NT2/D1 (cell line): ENCODE results near the gene SPOPL.

Experiments
- YY1 ChIP-seq: IDR thresholded peaks from 2 replicates; pipeline ENCODE4 v1.6.1; 2011; ENCODE audit not compliant: insufficient read length, insufficient read depth
- ZNF274 ChIP-seq: IDR thresholded peaks from 2 replicates; pipeline ENCODE4 v1.6.1; 2011; ENCODE audit warnings: mild to moderate bottlenecking, low read depth, low read length

DNA sequence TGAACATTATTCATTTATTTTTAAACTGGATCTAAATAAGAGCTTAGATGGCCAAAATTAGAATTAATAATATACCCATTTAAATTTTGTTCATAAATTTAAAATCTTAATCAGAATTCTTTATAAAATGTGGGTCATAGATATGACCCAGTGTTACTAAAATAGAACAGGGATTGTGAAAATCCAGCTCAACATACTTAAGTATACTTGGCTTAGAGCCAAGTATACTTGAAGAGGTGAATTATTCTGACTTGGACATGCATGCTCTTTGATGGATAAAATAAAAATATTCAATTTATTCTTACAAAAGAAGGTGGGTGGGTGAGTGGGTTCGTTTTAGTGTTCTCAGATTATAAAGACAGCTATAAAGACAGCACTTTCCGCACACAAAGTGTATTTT is 70.7 kb downstream of the SPOPL start:
- TF ChIP-seq YY1 (no peak), ZNF274 (no peak)
